Kidney capillary endothelial cell (primary cell): ENCODE results near the gene SYMPK.

Experiments
- DNase-seq: peaks from one replicate; pipeline ENCODE4 v3.0.0-alpha.2; 2018; ENCODE audit warnings: low spot score

The SYMPK gene

DNA sequence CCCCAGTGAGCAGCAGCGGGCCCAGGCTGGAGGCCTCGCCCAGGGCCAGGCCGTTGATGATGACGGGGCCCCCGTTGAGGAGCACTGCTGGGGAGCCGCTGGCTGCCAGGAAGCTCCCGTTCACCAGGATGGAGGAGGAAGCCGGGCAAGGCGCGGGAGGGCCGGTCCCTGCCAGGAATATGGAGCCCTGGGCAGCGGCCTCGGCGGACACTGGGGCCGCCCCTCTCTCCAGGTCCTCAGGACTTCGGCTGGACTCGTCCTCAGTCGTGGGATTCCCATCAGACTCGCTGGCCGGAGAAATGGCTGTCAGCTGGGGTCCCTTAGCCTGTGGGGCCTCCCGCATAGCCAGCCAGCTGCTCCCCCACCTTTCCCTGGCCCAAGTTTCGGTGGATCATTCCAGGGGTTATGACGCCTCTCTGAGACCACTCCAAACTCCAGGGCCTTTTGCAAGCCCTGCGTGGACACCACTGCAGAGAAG, 96.0 kb downstream of the SYMPK start:
- peak; percentile 42 for DNase-seq

DNA sequence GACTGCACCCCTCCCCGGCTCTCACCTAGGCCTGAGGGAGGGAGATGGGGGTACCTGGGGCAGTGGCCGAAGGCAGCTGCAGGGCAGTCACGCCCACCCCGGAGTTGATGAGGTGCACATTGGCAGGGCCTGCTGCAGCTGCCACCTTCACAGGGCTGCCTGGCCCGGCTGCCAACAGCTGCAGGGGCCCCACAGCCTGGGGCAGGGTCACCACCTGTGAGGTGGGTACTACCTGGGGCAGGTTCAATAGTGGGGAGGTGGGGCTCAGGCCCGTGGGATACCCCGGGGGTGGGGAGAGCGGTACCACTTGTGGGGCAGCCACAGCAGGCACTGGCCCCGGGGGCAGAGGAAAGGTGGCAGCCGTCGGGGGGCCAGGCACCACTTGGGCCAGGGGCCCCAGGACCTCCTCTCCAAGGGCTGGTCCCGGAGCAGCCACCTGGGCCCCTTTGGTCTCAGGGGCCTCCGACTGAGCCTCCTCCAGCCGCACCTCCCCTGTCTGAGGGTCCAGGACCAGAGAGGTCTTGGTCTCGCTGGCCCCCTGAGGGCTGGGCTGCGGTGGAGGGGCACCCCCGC, 96.6 kb downstream of the SYMPK start:
- no peak for DNase-seq

DNA sequence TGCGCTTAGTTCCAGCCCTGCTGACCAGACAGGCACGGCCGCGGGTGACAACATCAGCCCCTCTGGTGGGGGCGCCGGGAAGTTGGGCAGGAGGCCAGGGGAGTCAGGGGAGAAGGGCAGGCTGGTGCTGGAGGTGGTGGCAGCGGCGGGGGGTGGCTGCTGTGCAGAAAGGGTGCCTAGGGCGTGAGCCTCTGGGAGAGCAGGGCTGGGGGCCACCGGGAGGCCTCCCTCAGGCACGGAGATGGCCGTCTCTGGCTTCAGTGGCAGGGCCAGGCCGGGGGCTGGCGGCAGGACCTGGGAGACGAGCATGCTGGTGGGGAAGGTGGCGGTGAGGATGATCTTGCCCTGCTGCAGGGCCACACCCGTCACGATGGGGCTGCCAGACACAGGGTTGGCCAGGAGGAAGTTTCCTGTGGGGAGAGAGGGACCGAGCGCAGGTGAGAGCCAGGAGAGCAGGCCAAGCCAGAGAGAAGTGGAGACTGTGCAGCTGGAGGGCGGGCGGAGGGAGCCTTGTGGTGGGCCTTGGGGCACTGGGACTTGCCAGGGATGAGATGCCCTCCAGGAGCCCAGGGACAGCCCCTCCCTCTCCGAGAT, 97.1 kb downstream of the SYMPK start:
- DNase-seq = no peak
